Epithelial cell of proximal tubule (primary cell): ENCODE measurements around the gene MBNL1. TPM values are rescaled to one million over a fixed set of nuclear protein-coding genes. Genes with fewer than 3 reads are reported as not detected.

ENCODE experiments used
- DNase-seq: peaks from one replicate; pipeline ENCODE4 v3.0.0-alpha.2; 2011; ENCODE audit warnings: low read depth
- H3K4me3 ChIP-seq: 2 replicates; pipeline ENCODE4 v1.5.1; 2011; ENCODE audit warnings: low read depth, mild to moderate bottlenecking, low read length
- total RNA-seq: library from RNA; depleted of rRNA; stranded (reverse); fragments of >200 nt; gene quantifications from 2 replicates; pipeline ENCODE4 v1.2.3, GENCODE V29; 2015
- TF ChIP-seq, protein P1 (sequence below): conservative IDR thresholded peaks from 2 replicates; pipeline ENCODE4 v1.5.1; 2012; ENCODE audit warnings: low read depth, mild to moderate bottlenecking, low read length

MBNL1 gene
- total RNA-seq, 1 donor from 2014 or later: 75.3 TPM

- no peak for DNase-seq
- TF ChIP-seq, protein P1, sequence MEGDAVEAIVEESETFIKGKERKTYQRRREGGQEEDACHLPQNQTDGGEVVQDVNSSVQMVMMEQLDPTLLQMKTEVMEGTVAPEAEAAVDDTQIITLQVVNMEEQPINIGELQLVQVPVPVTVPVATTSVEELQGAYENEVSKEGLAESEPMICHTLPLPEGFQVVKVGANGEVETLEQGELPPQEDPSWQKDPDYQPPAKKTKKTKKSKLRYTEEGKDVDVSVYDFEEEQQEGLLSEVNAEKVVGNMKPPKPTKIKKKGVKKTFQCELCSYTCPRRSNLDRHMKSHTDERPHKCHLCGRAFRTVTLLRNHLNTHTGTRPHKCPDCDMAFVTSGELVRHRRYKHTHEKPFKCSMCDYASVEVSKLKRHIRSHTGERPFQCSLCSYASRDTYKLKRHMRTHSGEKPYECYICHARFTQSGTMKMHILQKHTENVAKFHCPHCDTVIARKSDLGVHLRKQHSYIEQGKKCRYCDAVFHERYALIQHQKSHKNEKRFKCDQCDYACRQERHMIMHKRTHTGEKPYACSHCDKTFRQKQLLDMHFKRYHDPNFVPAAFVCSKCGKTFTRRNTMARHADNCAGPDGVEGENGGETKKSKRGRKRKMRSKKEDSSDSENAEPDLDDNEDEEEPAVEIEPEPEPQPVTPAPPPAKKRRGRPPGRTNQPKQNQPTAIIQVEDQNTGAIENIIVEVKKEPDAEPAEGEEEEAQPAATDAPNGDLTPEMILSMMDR: no peak
- no peak overlapping the region for H3K4me3 ChIP-seq
These were observed 108.4 kb downstream of the MBNL1 start for GRCh38 chr3:152377184-152377570.

DNA sequence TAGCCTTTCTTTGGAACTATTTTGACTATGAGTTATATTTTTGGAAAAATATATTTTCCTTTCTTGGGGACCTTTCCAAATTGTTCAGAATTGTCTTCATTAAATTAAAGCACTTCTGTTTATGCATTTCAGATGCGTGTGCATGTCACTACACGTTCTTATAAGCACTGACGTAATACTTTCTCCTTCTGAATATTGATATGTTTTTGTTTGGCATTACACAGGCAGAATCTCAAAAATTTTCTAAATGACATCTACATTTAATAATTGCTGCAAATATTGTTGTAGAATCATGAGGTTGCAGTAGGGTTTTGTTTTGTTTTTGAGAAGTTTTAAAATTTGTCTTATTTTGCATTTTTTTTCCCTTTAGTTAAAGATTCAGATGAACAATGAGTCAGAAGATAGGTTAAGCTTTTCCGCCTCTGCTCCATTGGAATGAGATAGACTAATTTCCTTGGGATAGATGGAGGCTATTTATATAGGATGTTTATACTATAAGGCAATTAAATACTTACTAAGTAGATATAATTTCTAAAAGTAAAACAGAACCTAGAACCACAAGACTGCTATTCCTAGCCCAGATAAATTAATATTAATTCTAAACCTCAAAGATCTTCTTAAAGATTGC, 110.8 kb downstream of the MBNL1 start:
- TF ChIP-seq, protein P1: no peak
- DNase-seq: no peak
- H3K4me3 ChIP-seq: no peak overlapping the region

- no peak overlapping the region for H3K4me3 ChIP-seq
- TF ChIP-seq, protein P1: no peak
- DNase-seq: no peak
These were observed 111.3 kb downstream of the MBNL1 start for GRCh38 chr3:152380043-152380442.

DNA sequence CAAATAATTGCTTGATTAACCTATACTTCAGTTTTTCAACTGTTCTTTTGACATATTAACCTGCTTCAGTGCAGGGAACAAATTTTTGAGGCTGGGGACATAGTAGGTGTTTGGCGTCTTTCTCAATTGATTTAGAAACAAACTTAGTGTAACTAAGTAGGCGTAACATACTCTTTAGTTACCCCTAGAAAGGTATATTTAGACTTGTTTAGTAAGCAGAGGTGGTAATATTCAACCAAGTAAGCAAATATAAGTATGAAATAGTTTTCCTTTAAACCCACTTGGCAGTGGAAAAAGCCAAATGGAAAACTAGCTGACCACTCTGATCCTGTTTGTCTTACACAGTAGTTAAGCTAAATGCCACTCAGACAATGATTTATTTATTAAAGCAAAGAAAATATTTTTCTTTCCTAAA, 113.2 kb downstream of the MBNL1 start:
- H3K4me3 ChIP-seq: peak overlapping the region; percentile 49
- TF ChIP-seq, protein P1: no peak
- DNase-seq: no peak

DNA sequence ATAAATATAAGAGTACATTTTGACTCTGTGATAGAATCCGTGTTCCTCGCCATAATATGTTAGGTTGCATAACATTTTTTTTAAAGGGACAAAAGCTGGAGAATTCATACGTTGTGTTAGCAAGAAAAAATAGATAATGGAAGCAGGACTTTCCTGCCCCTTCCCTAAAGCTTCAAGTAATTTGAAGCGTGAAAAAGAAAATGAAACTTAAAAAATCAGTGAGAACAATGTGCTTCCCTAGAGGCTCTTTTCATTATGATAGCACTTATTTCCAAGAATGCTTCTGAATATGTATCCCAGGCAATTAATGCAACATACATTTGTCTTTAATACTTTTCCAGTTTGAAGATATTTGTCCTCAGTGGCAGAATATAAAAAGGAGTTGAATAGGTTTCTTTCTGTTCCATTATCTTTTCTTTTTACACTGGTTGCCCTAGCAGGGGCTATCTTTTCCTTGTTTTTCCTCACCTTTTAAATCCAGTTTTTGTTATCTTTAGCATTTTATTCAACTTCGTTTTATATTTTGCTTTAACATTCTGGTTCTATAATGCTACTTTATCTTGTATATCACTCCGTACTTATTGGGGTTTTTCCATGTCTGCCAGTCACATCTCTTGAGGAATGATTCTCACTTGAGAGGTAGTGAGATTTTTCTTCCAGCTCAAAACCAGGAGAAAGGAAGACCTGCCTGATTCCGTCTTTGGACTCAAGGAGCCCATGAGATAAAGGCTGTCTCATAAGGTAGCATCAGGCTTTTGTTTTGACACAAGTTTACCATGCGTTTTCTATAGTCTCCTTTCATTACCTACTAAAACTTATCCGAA, 113.8 kb downstream of the MBNL1 start:
- TF ChIP-seq, protein P1: no peak
- DNase-seq: no peak
- H3K4me3 ChIP-seq: peak overlapping the region; percentile 49

DNA sequence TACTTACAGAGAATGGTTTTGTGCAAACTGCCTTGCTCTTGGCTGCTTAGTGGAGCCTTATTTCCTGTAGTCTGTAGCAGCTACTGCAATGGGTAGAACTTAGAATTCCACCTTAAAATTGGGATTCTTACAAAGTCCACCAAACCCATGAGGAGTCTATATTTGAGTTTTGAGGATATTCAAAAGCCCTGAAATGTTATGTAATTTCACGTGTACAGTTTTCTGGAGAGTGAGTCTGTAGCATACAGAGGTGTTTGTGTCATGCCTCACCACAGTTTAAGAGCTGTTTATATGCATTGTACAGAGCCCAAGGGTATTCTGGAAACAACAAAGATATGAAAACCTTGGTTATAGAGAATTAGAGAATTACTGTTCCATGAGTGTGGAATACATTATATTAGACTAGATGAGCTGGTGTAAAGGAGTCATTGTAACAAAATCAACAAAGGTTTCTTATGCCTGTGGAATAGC, 114.4 kb downstream of the MBNL1 start:
- H3K4me3 ChIP-seq: peak overlapping the region; percentile 49
- TF ChIP-seq, protein P1: no peak
- no peak for DNase-seq

GRCh38 chr3:152384412-152384811, 115.7 kb downstream of the MBNL1 start:
- no peak for DNase-seq
- no peak overlapping the region for H3K4me3 ChIP-seq
- TF ChIP-seq, protein P1: no peak
